Suprapubic skin (tissue), 3 donors: ENCODE data around the gene PRKCZ.

Experiments used
- CTCF ChIP-seq, 2 donors: fragments of 200-600 bp in 1 of 2; fragments of 450-650 bp in 1 of 2; sonication (generic) in 1 of 2; IDR thresholded peaks; one replicate each; pipeline ENCODE4 v1.5.1; 2016 to 2019; ENCODE audit warnings: antibody characterized with exemption in 2 of 2, mild to moderate bottlenecking in 1 of 2, moderate library complexity in 1 of 2
- POLR2A ChIP-seq, 2 donors: fragments of 450-650 bp; IDR thresholded peaks; one replicate each; pipeline ENCODE4 v1.6.1; 2017; ENCODE audit warnings: antibody characterized with exemption in 2 of 2, mild to moderate bottlenecking in 2 of 2, moderate library complexity in 2 of 2

DNA sequence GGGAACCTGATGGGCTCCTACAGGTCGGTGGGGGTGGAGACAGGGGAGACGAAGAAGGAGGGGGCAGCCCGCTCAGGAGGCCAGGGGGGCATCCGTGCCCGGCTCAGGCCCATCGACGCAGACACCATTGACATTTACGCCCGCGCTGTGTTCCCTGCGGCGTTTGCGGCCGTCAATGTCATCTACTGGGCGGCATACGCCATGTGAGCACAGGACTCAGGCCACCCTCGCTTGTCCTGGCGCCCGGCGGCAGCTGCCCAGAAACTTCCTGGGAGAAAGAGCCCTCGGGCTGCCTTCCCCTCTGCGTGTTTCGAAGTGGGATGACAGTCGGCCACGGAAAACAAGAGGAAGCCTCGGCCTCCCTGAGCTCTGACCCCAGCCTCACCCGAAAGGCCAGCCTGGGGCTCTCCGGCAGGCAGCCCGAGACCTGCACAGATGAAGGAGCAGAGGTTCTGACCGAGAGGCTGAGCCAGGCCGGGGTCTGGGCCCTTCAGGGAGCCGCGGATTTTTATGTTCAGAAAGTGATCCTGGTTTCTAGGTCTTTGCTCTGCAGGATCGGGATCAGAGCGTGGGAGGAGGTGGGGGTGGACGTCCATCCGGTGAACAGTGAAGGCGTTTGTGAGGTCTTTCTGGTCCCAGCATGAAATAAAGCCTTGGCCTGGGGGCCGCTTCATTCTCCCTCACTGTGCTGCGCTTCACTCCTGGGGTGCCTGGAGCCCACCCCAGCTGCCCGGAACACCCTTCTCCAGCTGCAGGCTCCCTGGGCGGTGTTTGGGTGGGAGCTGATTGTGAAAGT lies 19.9 kb upstream of the PRKCZ start:
- no peak for TF ChIP-seq CTCF (IDR thresholded peaks at IDR 0.05)
- no peak for TF ChIP-seq POLR2A (IDR thresholded peaks at IDR 0.05)
